Activated CD4-positive, alpha-beta T cell treated with anti-CD3 and anti-CD28 coated beads for 36 hours (primary cell): Measurements from ENCODE around the gene LRIT1. TPM values are rescaled to one million over a fixed set of nuclear protein-coding genes. Genes with fewer than 3 reads are reported as not detected.

Source experiments
- ATAC-seq: fragments of 200-7000 bp; cut with Tn5 transposase; one replicate; pipeline ENCODE4 v1.10.0; 2021; ENCODE audit warnings: mild to moderate bottlenecking, moderate library complexity
- CTCF ChIA-PET: fragments of 350-600 bp; sonication (Branson Sonifier 250); formaldehyde crosslinking; loops from one replicate; lab custom pipeline; 2021; ENCODE audit warnings: antibody characterized with exemption; lab: Charles Lee
- POLR2A ChIA-PET: fragments of 350-600 bp; sonication (Branson Sonifier 250); formaldehyde crosslinking; loops from one replicate; lab custom pipeline; 2021; ENCODE audit warnings: antibody characterized with exemption, inconsistent platforms; lab: Charles Lee
- DNase-seq: peaks from one replicate; pipeline ENCODE4 v3.0.0-alpha.2; 2020
- H3K27ac Mint-ChIP-seq: one replicate; pipeline ENCODE4 v1.8.0; 2021; ENCODE audit warnings: mixed read lengths
- H3K27me3 Mint-ChIP-seq: one replicate; pipeline ENCODE4 v1.8.0; 2021; ENCODE audit warnings: mixed read lengths
- H3K36me3 Mint-ChIP-seq: one replicate; pipeline ENCODE4 v1.8.0; 2021; ENCODE audit warnings: low read depth, mixed read lengths
- H3K4me1 Mint-ChIP-seq: one replicate; pipeline ENCODE4 v1.8.0; 2021; ENCODE audit warnings: mixed read lengths
- H3K4me3 Mint-ChIP-seq: one replicate; pipeline ENCODE4 v1.8.0; 2021; ENCODE audit warnings: mild to moderate bottlenecking, moderate library complexity, mixed read lengths
- H3K9me3 Mint-ChIP-seq: one replicate; pipeline ENCODE4 v1.8.0; 2021; ENCODE audit warnings: low read depth, mixed read lengths
- intact Hi-C, 2 experiments: fragments of 100-400 bp; cut with DNase I in 1 of 2; cut with micrococcal nuclease in 1 of 2; formaldehyde crosslinking; loops; one replicate each; pipeline versions ENCODE4 v1.14.2 to v1.15.1; 2022 to 2024; cut with DNase I, micrococcal nuclease
- total RNA-seq, 2 experiments: library from RNA; stranded (reverse); gene quantifications; one replicate each; pipeline ENCODE4 v1.2.3, GENCODE V29; 2021

LRIT1 gene
- total RNA-seq, 2 experiments from 2014 or later, result not detected

- CTCF ChIA-PET, result interaction anchor here (0.6 to 2.0 kb wide), 3 partner anchors 12 to 285 kb away, joined by 3 to 6 read pairs (median 3); no protein-coding TSS in a partner anchor
- POLR2A ChIA-PET, result no interaction called here
- H3K4me1 Mint-ChIP-seq, result peaks cover 5% of the 10 kb centered on the region
Observed at GRCh38 chr10:84254552-84255478, 13.5 kb upstream of the LRIT1 start.

GRCh38 chr10:84248794-84249193 lies 7.4 kb upstream of the LRIT1 start:
- H3K27me3 Mint-ChIP-seq, result no peaks in the 10 kb centered on the region
- no peak for ATAC-seq
- H3K36me3 Mint-ChIP-seq, result no peaks in the 10 kb centered on the region
- intact Hi-C loops, result no loop called here
- POLR2A ChIA-PET, result no interaction called here
- no peaks in the 10 kb centered on the region for H3K4me1 Mint-ChIP-seq
- H3K27ac Mint-ChIP-seq, result no peak overlapping the region
- DNase-seq, result no peak
- H3K9me3 Mint-ChIP-seq, result no peaks in the 10 kb centered on the region
- CTCF ChIA-PET, result interaction anchor here (1.3 to 2.4 kb wide), 3 partner anchors 8 to 300 kb away, joined by 3 to 10 read pairs (median 4); no protein-coding TSS in a partner anchor
- no peak overlapping the region for H3K4me3 Mint-ChIP-seq

More at GRCh38 chr10:84254552-84255478, 13.5 kb upstream of the LRIT1 start:
- ATAC-seq (no peak), DNase-seq (no peak)
- Mint-ChIP-seq H3K36me3 (no peaks in the 10 kb centered on the region), H3K27me3 (peaks cover 9% of the 10 kb centered on the region), H3K27ac (no peak overlapping the region), H3K9me3 (no peaks in the 10 kb centered on the region), H3K4me3 (no peak overlapping the region)
- intact Hi-C loops, result loop anchor here in 1 of 2 experiments (5.0 kb wide), 1 partner anchor 108 kb away; no protein-coding TSS in a partner anchor

- ATAC-seq, result no peak
- Mint-ChIP-seq H3K27me3 (no peaks in the 10 kb centered on the region), H3K36me3 (no peaks in the 10 kb centered on the region), H3K27ac (no peak overlapping the region), H3K4me3 (no peak overlapping the region), H3K4me1 (no peaks in the 10 kb centered on the region), H3K9me3 (no peaks in the 10 kb centered on the region)
- ChIA-PET POLR2A (no interaction called here), CTCF (interaction anchor here (0.6 to 2.4 kb wide), 5 partner anchors 9 to 301 kb away, joined by 3 to 10 read pairs (median 3); no protein-coding TSS in a partner anchor)
- intact Hi-C loops, result no loop called here
- DNase-seq, result no peak
Observed at GRCh38 chr10:84247496-84247895, 6.2 kb upstream of the LRIT1 start.

GRCh38 chr10:84244651-84245270 lies 3.4 kb upstream of the LRIT1 start, which contains the start of gene RGR:
Gene RGR, plus strand, starts transcription at chr10:84245053. Its CDS starts 38 bp downstream, at chr10:84245091.
- ChIA-PET POLR2A (no interaction called here), CTCF (interaction anchor here (1.0 kb wide), 1 partner anchor 20 kb away, joined by 3 read pairs; no protein-coding TSS in a partner anchor)
- H3K36me3 Mint-ChIP-seq, result no peaks in the 10 kb centered on the region
- no peak within 1 kb of the TSS for H3K27ac Mint-ChIP-seq
- no peaks in the 10 kb centered on the region for H3K9me3 Mint-ChIP-seq
- ATAC-seq, result no peak
- H3K4me3 Mint-ChIP-seq, result no peak within 1 kb of the TSS
- no peak for DNase-seq
- H3K4me1 Mint-ChIP-seq, result no peaks in the 10 kb centered on the region
- H3K27me3 Mint-ChIP-seq, result no peaks in the 10 kb centered on the region
- intact Hi-C loops, result no loop called here

- H3K27ac Mint-ChIP-seq, result no peak overlapping the region
- no peaks in the 10 kb centered on the region for H3K36me3 Mint-ChIP-seq
- ChIA-PET POLR2A (no interaction called here), CTCF (interaction anchor here (0.7 to 1.7 kb wide), 2 partner anchors 10 to 293 kb away, joined by 3 to 5 read pairs; no protein-coding TSS in a partner anchor)
- no peak overlapping the region for H3K4me3 Mint-ChIP-seq
- no peaks in the 10 kb centered on the region for H3K4me1 Mint-ChIP-seq
- H3K9me3 Mint-ChIP-seq, result no peaks in the 10 kb centered on the region
- intact Hi-C loops, result no loop called here
- DNase-seq (no peak), ATAC-seq (no peak)
- H3K27me3 Mint-ChIP-seq, result no peaks in the 10 kb centered on the region
Observed at GRCh38 chr10:84243759-84244158, 2.4 kb upstream of the LRIT1 start.

- no peaks in the 10 kb centered on the region for H3K9me3 Mint-ChIP-seq
- POLR2A ChIA-PET, result no interaction called here
- H3K27ac Mint-ChIP-seq, result no peak overlapping the region
- no peak overlapping the region for H3K4me3 Mint-ChIP-seq
- CTCF ChIA-PET, result interaction anchor here (0.8 to 1.4 kb wide), 5 partner anchors 18 to 301 kb away, joined by 3 to 8 read pairs (median 4); no protein-coding TSS in a partner anchor
- H3K36me3 Mint-ChIP-seq, result no peaks in the 10 kb centered on the region
- intact Hi-C loops, result no loop called here
- ATAC-seq (no peak), DNase-seq (no peak)
- peaks cover 9% of the 10 kb centered on the region for H3K27me3 Mint-ChIP-seq
- no peaks in the 10 kb centered on the region for H3K4me1 Mint-ChIP-seq
Observed at GRCh38 chr10:84238909-84239308, 2.4 kb downstream of the LRIT1 start.

GRCh38 chr10:84237199-84238051 lies 3.9 kb downstream of the LRIT1 start:
- no peak overlapping the region for H3K27ac Mint-ChIP-seq
- ATAC-seq, result no peak
- DNase-seq, result peak; percentile 47
- H3K4me1 Mint-ChIP-seq, result no peaks in the 10 kb centered on the region
- CTCF ChIA-PET, result interaction anchor here (0.7 to 1.6 kb wide), 5 partner anchors 11 to 90 kb away, joined by 3 to 7 read pairs (median 4); no protein-coding TSS in a partner anchor
- intact Hi-C loops, result no loop called here
- no peaks in the 10 kb centered on the region for H3K36me3 Mint-ChIP-seq
- peaks cover 9% of the 10 kb centered on the region for H3K27me3 Mint-ChIP-seq
- no peaks in the 10 kb centered on the region for H3K9me3 Mint-ChIP-seq
- H3K4me3 Mint-ChIP-seq, result no peak overlapping the region
- POLR2A ChIA-PET, result no interaction called here

GRCh38 chr10:84236807-84237198 lies 4.5 kb downstream of the LRIT1 start:
- H3K4me3 Mint-ChIP-seq, result no peak overlapping the region
- intact Hi-C loops, result no loop called here
- no peak overlapping the region for H3K27ac Mint-ChIP-seq
- ChIA-PET POLR2A (no interaction called here), CTCF (interaction anchor here (0.7 to 1.6 kb wide), 6 partner anchors 11 to 89 kb away, joined by 3 to 7 read pairs (median 4); no protein-coding TSS in a partner anchor)
- H3K27me3 Mint-ChIP-seq, result peaks cover 11% of the 10 kb centered on the region
- no peaks in the 10 kb centered on the region for H3K4me1 Mint-ChIP-seq
- ATAC-seq (no peak), DNase-seq (no peak)
- no peaks in the 10 kb centered on the region for H3K9me3 Mint-ChIP-seq
- no peaks in the 10 kb centered on the region for H3K36me3 Mint-ChIP-seq

GRCh38 chr10:84235096-84235495 lies 6.2 kb downstream of the LRIT1 start:
- DNase-seq (no peak), ATAC-seq (no peak)
- ChIA-PET CTCF (no interaction called here), POLR2A (no interaction called here)
- H3K36me3 Mint-ChIP-seq, result no peaks in the 10 kb centered on the region
- H3K4me1 Mint-ChIP-seq, result no peaks in the 10 kb centered on the region
- intact Hi-C loops, result no loop called here
- no peaks in the 10 kb centered on the region for H3K9me3 Mint-ChIP-seq
- no peak overlapping the region for H3K27ac Mint-ChIP-seq
- no peak overlapping the region for H3K4me3 Mint-ChIP-seq
- H3K27me3 Mint-ChIP-seq, result peaks cover 11% of the 10 kb centered on the region

GRCh38 chr10:84234479-84234878 lies 6.9 kb downstream of the LRIT1 start:
- Mint-ChIP-seq H3K9me3 (no peaks in the 10 kb centered on the region), H3K27me3 (peaks cover 12% of the 10 kb centered on the region), H3K4me3 (no peak overlapping the region), H3K4me1 (no peaks in the 10 kb centered on the region), H3K27ac (no peak overlapping the region), H3K36me3 (no peaks in the 10 kb centered on the region)
- ATAC-seq, result no peak
- DNase-seq, result no peak
- POLR2A ChIA-PET, result no interaction called here
- intact Hi-C loops, result no loop called here
- CTCF ChIA-PET, result no interaction called here
